NCI-H2081 treated with DMSO at 0.1 percent for 48 hours (cell line): Measurements from ENCODE around the gene POU2AF1.

Experiments used
- DNase-seq: peaks from one replicate; lab custom pipeline; 2025; lab: John Stamatoyannopoulos, UW

POU2AF1 gene, protein sequence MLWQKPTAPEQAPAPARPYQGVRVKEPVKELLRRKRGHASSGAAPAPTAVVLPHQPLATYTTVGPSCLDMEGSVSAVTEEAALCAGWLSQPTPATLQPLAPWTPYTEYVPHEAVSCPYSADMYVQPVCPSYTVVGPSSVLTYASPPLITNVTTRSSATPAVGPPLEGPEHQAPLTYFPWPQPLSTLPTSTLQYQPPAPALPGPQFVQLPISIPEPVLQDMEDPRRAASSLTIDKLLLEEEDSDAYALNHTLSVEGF

DNA sequence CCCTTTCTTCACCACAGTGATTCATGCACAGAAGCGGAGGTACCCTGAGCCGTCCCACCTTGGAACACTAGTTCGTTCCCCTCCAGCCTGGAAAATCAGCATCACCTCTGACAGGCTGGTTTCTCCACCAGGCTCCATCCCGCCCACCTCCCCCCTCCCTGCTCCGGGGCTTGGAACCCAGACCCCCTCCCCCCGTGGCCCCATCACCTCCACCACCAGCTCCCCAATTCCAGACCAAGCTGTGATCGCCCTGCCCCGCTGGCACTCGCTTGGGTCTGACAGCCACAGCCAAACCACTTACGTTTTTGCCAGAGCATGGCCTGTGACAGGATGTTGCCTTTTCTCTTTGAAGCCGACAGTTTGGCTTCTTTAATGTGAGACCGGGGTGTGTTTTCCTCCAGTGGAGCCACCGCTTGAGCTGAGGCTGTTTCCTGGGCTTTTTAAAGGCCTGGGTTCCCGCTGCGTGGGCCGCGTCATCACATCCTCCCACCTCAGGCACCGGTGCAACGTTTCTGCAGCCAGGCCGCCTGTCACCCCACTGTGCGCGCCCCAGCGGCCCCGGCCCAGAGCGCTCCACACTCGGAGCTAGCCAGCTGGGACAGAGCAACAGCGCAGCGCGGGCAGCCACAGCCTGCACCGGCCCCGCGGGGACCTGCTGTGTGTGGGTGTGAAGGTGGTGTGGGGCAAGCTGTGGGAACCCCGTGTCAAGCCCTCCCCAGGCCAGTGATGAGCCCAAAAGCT lies at the start of gene POU2AF1:
Gene POU2AF1 (minus strand): TSS at position 415 of the 741 bp plus-strand sequence. CDS start 98 bp downstream, at position 317.
- no peak for DNase-seq

DNA sequence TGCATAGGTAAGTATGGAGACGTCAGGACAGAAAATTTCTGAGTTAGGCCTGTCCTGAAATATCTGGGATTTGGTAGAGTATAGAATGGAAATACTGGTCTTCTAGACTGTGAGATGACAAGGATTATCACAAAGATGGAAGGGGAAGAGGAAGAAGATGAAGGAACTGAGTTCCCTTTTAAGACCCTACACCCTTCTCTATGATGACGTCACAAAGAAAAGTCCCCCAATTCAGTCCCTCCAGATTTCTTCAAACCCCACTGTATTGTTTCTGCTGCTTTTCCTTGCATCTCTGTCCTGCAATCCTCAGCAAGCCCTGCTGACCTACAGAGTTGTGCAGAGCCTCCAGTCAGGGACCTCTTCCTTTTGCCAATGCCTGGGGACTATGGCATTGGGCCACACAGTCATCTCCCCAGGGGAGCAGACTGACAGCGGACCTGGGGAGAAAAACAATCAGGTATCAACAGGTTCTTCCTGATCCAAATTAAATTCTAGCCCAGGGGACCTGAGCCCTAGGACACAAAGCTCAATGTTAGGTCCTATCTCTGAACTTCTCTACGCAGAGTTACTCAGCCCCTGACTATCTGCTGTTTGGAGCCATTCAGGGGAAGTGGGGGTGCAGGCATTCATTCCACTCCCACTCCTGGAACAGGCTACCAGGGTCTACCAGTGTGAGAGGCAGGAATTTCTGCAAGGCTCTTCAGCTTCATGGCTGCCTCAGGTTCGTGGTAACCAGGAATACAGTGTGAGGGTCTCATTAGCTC lies 49.2 kb upstream of the POU2AF1 start:
- no peak for DNase-seq

DNA sequence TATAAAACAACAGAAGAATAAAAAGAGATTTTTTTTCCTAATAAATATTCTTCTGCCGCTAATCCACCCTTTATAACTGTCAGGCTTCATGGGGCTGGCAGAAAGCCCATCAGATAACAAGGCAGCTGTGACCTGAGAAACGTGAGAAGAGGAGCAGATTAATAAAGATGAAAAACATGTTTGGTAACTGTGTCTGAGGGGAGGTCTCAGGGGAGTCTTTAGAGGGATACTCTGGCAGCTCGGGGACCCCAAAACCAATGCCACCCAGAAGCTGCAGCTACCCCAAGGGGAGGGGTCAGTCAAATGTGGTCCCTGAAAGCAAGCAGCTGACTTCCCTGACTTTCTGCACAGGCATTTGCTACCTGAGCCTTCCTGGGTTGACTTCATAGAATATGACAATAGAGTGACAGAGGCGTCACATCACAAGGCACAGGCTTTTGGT lies 48.4 kb upstream of the POU2AF1 start:
- DNase-seq = peak; percentile 85

DNA sequence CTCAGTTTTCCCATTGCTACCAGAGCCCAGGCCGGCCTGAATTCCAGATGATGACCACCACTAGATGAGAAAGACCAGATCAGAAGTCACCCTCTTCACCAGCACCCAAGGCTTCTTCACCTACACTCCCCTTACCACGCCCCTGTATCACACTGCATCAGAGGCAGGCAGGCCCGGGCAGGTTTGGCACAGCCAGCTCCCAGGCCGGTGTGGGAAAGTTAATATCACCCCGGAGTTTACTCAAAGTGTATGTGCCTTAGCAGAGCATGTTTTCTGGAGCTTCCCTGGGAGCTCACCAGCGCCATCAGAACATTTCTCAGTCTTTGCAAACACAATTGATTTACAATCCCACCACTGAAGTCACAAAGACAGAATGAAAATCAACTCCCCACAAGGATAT lies 47.5 kb upstream of the POU2AF1 start:
- DNase-seq = no peak

DNA sequence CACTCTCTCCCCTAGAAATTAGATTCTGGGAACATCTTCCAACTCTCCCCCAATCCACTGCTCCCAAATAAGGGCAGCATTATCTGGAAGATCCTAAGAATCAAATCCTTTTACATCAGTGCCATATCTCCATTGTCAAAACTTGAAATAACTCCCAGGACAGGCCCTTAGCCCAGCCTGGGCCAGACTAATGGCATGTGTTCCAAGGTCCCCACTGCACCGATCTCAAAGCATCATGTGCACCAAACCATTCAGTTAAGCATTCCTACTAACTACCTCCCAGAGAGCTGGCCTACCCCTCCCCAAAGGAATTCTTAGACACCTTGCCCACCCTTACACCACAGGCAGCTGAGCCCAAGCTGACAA lies 44.2 kb upstream of the POU2AF1 start:
- no peak for DNase-seq

DNA sequence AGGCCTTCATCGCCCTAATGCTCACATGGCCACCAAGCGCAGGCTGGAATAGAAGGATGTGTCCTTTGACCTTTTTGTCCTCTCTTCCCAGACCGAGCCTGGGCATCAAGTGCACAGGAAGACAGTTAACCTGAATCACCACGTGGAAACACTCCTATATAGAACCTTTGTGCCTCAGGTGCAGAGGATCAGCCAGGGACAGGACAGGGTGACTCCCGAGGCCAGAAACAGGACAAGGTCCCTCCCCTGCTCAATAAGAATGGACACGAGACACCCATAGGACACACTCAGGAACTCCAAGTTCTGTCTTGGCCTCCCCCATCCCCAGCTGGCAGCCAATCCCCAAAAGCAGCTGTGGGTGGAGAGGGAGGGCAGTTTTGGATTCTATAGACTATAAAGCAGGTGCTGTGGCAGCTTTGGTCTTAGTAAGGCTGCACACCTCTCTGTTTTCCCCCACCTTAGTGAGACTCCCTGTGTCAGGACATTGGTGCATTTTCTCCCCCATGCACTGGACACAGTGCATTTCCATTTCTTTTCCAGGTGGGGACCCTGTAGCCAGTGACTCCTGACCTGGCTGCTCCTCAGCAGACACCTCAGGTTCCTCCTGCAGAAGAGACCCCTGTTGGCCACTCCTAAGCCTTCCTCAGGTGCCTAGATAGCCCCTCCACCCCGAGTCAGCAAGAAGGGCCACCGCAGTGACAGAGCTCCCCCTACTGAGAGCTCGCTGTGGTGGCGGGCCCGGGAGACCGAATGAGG lies 43.6 kb upstream of the POU2AF1 start:
- DNase-seq = peak; percentile 62

DNA sequence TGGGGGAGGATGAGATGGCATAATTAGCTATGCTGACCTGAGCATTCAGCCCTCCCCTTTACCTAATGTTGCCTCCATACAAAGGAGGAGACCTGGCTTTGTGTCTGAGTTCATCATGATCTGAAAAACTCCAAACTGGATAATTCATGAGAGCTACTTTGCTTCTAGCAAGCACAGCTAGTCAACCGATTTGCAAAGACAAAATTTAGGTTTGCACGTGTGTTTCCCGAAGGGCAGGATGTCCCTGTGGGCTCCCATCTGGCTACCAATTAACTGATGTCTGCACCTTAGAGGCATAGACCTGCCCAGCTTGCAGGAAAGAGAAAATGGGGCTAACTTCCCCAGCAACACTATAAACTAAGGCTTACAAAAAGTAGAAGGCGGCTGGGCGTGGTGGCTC lies 42.2 kb upstream of the POU2AF1 start:
- no peak for DNase-seq

DNA sequence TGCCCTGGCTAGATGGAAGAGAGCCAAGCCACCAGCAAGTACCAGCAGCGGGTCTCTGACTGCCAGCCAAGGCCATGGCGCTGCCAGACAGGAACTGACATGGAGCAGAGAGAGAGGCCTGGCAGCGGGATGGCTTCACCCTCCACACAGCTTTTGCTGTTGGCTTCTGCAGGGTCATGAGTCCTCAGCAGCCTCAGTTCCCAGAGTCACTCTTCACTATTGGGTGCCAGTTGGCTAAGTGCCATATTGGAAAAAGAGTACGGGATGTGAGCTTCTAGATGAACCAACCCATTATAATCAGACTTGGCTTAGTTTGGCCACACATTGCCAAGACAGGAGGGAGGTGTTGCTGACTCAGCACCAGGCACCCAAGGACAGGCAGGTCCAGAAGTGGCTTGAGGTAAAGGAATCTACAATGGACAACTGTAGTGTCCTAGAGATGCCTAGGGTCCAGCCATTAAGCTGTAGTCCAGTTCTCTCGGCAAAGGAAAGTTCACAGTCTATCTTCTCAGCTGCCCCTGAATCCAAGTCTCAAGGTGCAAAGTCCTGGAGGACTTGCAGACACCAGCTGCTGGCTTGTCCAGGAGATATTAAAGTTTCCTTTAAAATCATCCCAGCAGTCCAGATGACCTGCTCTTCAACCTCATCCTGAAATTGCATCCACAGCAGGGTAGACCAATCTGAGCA lies 40.7 kb upstream of the POU2AF1 start:
- DNase-seq = no peak

DNA sequence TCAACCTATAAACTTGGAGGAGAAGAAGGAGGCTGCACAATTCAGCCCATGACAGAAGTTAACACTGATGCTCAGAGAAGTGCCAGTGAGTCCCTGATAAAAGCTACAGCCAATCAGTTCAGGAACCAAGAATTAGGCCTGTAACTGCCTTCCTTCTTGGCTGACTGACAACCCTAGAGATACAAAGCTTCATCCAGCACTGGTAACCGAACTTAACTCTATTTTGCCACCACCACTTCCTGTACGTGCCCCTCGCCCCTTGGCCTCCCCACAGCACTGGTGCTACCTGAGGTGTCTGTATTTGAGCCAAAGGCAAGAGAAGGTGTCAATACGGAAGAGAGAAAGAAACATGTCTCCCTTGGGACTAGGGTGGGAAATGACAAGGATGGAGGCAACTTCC lies 40.1 kb upstream of the POU2AF1 start:
- no peak for DNase-seq

DNA sequence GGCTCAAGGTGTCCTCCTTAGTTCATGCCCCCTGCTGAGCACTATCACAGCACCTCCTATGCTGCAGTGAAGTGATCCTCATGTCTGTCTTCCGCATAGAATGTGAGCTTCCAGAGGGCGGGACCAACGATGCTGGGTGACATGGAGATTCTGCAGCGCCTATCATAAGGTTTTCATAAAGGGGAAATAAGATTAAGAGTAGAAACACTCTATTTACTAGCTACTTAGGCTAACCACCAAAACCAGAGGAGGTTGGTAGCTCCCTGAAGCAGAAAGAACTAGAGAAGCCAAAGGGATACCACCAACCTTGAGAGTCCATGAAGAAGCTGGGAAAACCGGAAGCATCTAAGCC lies 39.3 kb upstream of the POU2AF1 start:
- no peak for DNase-seq

DNA sequence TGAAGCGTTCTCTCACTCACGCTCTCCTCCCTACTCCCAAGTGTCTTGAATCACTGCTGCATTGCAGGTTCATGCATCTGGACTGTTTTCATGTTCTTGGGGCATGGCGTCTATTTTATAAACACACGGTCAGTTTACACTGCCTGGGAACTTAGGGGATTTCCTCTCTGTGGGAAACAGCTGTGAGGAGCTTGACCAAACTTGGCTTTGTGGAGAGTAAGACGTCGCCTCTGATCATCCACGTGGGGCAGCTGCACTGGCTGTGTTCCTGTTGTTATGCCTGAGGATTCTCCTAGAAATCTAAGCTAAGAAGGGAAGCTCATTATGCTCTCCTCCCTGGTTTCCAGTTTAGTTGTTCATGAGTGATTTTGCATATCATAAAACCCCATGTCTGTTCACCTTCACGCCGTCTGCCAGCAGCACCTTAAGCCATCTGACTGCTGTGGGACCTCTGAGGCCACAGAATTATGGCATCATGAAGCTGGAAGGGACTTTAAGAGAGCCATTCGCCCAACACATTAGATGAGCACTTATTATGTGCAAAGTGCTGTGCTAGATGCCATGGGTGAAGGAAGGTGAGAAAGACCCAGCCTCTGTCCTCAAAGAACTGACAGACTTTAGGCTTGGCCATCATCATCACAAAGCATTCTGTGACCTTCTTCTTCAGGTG lies 38.8 kb upstream of the POU2AF1 start:
- DNase-seq = no peak

DNA sequence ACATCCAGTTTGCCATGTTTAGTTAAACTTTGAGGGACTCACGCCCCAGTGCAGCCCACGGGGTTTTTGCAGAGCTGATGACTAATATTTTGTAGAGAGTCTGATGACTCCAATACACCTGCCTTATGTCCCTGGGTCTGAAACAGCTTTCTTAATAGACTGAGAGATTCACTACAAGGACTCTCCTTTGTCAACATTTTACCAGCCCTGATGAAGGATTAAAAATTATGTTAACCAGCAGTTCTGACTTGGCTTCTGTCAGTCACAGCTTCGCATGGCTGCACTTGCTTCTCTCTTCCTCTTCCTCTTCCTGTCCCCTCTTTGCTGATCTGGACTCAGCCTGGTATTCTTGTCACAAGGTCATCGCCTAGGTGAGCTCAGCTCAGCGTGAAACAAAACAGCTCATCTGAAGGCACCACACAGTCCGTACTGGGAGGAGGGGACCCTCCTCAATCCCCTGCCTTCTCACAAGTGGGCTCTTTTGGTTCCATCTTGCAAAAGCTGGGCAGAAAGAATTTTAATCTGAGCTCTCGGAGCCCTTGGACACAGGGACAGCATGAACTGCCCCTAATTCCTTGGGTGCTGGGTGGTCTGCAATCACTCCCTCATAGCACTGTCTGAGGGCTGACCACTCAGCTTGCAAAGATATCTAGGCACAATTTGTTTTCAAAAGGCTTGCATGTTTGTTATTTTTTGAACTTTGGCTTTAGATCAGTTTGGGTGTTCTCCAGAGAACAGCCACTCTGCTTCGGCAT lies 38.1 kb upstream of the POU2AF1 start:
- no peak for DNase-seq

DNA sequence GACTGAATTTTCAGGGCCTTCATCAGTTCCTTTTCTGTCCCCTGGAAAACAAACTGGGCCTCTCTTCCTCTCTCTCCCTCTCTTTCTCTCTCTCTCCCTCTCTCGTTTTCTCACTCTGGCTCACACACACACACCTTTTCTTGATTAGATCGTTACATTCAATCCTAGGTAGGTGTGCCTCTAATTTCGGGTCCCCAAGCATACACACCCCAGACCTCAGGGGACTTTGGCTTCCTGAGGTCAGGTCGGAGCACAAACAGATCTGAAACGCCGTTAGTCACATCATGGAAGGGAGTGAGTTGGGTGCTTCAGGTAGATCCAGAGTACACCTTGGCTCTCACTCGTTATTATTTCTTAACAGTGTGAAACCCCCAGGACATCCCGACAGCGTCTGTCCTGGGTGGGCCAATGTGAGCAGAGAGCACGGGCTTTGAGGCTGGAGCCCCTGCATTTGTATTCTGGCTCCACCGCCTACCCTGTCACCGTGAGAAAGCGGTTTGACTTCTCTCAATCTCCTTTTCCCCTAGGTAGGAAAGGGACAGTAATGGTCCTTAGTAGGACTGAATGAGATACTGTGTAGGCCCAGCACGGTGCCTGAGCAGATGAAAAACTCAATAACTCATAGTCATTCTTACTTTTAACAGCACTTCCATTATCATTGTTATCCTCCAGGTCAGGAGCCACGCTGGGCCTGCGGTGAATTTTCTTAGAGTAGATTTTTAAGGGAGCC lies 37.3 kb upstream of the POU2AF1 start:
- no peak for DNase-seq

DNA sequence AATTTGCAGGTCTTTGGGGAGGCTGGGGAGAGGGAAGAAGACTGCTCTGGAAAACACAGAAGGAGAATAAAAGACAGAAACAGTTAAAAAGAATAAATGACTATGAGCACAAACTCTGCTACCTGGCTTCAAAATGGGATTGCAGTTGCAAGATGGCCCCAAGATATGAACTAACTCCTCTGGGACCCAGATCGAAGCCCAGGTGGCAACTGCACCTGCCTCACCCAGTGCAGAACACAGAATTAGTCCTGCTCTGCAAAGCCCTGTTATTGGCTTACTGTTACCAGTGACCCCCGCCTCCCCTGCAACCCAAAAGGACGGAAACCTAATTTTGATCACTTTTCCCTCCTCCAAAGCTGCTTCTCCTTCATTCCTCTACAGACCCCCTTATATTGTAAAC lies 35.9 kb upstream of the POU2AF1 start:
- no peak for DNase-seq

DNA sequence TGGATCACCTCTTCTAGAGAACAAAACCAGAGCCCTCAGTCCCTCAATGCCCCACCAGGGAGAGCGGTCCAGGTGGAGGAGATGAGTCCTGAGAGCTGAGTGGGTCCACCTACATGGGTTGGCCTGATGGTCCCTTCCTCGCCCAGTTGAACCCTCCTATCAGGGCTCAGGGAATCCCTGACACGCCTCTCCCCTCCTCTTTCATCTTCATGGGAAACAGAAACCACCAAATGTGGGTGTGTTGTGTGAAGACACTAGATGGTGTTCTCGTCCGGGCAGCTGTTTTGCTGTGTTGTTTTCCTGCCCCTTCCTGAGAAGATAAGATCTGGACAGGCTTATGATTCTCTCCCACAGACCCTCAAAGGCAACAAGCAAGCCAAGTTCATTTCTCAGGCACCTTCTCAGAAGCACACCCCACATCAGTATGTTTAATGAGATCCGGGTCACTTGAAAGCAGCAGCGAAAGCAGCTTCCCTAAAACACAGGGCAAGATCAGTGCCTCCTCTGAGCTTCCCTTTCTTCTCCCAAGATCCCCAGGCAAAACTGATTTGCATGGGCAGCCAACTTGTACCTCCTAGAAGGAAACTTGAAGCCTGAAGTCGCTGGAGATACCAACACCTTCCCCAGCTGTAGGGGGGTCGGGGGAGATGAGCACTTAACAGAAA lies 35.3 kb upstream of the POU2AF1 start:
- DNase-seq = no peak

DNA sequence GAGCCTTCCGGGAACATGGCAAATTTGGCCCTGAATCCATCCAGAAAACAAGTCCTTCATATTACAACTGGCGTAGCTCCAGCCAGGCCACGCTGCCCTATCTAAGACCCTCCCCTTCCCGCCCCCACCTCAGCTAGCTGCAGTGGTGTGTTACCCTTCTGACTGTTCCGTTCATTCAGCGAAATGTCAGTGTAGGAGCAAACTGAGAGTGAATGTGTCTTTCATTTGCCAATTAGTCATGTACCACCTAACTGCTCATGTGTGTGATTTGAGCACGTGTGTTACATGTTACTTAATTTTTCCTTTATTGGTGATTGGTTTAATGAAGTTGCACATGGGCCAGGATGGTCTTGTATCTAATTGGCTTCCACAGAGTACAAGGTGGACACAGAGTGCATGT lies 34.8 kb upstream of the POU2AF1 start:
- no peak for DNase-seq

DNA sequence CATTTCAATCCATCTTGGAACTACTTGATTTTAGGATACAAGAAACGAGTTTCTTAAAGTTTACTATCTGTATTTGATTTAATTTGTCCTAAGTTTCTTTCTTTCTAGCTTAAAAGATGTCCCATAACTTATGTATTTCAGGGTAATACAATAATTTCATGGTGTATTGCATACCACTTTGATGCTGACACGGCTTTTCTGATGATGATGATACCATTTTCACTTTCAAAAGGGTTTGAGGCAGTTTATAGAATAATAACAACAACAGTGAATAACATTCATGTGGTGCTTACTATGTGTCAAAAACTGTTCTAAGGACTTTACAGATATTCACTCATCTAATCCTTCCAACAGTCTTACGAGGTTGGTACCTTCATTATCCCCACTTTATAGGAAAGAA lies 33.2 kb upstream of the POU2AF1 start:
- no peak for DNase-seq

DNA sequence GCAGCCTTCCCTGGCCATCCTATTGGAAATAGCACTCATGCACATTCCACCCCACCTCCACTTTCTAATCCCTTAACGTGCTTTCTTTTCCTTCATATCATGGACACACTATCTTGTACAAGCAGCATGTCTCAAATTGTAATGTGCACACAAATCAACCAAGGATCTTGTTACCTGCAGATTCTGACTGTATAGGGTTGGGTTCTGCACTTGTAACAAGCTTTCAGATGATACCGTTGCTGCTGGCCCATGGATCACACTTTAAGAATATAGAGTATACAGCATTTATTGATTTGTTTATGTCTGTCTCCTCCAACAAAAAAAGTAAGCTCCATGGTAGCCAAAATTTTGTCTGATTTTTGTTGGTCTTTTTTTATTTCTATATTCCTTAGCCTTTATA lies 32.4 kb upstream of the POU2AF1 start:
- DNase-seq = no peak

DNA sequence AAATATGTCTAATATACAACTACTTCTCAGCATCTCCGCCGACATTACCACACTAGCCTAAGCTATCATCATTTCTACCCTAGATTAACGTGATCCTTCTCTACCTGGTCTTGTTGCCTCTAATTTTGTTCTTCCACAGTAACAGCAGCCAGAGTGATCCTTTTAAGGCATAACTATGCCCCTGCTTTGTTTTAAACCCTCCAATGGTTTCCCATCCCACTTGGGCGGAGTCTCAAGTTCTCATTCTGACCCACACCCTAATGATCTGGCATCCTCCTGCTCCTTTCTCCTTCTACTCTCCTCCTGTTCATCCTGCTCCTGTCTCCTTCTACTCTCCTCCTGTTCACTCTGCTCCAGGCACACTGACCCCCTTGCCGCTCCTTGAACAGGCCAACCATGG lies 31.9 kb upstream of the POU2AF1 start:
- DNase-seq = no peak
